GM18951 (cell line): Measurements from ENCODE around the gene ADCY4.
A peak's percentile ranks its signal among the peaks of the same experiment; 100 is the strongest.

Experiments used
- POLR2A ChIP-seq: IDR thresholded peaks from 4 replicates; pipeline ENCODE4 v1.6.1; 2011; ENCODE audit warnings: mild to moderate bottlenecking; ENCODE audit not compliant: insufficient read length, insufficient read depth; ENCODE audit errors: extremely low read depth
- in situ Hi-C: fragments of 300-500 bp; cut with MboI; formaldehyde crosslinking; loops from one replicate; pipeline ENCODE4 v1.12.0; 2022; ENCODE audit warnings: low sequenced_read_pairs, mixed read lengths, inconsistent platforms; ENCODE audit not compliant: unreplicated experiment

Gene ADCY4

DNA sequence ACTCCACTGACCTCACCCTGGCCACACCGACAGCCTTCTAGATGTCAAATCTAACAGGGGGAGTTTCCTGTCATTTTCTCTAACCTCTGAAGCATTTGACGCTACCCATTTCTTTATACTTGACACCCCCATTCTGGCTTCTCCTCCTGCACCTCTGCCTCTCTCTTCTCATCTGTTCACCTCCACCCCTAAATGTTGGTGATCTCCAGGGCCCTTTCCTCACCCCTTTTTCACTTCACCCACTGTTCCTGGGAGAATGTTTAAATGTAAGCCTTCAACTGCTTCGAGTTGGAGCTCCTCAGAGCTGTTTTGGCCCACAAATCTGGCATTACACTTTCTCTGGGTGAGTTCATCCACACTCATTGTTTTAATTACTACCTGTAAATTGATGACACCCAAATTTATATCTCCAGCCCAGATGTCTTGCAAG is 63.0 kb downstream of the ADCY4 start:
- in situ Hi-C loops = no loop called here
- no peak for TF ChIP-seq POLR2A

DNA sequence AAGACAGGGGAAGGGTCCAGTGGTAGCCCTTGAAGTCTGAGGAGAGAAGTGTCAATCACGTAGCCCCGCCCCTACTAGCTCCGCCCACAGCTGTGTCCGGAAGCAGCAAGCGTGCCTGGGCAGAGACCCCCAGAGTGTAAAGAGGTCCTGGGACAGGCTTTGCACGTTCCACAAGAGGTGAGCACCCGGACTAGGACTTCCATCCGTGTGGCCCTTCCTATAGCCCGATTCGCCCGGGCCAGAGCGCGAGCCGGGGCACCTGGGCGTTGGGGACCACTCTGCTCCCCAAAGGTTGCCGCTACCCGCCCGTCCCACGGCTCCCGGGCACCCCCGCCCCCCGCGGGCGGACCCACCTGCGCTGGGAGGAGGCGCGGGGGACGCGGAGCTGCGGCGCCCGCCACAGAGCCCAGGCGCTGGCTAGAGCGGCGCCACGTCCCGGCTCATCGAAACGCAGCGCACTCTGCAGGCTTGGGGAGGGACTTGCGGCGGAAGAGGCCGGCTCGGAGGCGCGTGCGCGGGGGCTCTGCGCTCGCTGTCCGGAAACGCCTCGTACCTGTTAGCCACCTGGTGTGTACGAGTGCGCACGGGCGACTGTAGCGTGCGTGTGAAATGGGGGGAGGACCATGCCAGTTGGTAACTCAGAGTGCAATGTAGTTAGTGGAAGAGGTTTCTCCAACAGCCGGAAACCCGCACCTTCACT is 63.6 kb downstream of the ADCY4 start, which contains the start of gene RABGGTA:
Gene RABGGTA, minus strand, starts transcription at position 464 of the 700 bp plus-strand sequence. CDS start 482 bp downstream, outside the sequence.
- TF ChIP-seq POLR2A = peak; percentile 87
- in situ Hi-C loops = no loop called here

DNA sequence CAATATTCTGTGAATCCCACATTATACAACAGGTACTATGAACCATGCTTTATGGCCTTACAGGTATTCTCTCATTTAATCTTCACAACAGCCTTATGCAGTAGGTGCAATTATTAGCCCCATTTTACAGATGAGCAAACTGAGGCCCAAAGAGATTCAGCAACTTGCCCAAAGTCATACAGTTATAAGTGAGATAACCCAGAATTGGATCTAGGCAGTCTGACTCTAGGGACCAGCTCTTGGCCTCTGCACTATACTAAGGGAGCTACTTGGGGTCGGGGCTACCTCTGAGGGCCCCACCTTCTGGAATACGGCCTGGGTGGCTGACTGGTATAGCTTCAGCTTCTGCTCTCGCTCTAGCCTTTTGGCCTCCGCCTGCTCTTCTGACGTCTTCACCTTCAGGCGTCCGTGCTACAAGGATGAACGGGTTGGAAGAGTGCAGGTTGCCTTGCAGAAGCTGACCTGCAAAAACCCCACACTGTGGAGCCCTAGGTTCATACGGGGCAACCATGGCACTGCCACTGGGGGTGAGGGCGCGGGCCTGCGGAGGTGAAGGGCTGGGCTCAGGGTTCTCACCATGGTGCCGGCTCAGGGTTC is 64.2 kb downstream of the ADCY4 start:
- in situ Hi-C loops = no loop called here

DNA sequence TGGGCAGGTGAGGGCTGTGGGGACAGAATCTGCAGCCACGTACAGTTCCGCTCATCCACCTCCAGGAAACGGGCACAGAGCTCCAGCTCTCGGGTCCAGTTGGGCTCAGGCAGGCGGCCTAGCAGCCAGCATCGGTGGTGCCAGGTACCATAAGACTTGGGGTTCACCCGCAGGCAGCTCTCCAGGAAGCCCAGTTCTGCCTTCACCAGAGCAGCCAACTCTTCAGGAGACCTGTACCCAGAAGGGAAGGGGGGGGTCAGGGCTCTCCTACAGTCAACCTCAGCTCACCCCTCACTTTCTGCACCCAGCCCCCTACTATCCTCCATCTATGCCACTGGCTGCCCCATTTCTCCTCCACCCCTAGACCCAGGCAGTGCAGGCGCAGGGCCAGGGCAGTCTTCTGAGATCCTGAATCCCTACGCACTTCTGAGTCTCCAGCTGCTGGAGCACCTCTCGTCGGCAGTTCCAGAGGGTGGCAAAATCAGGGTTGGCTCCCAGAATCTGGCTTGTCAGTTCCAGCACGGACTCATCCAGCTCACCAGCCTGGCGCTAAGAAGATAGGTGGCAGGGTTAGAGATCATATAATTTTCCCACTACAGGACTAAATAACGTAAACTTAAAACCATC is 64.8 kb downstream of the ADCY4 start:
- TF ChIP-seq POLR2A = no peak
- in situ Hi-C loops = no loop called here

More for the DNA sequence above, 64.2 kb downstream of the ADCY4 start:
- no peak for TF ChIP-seq POLR2A

DNA sequence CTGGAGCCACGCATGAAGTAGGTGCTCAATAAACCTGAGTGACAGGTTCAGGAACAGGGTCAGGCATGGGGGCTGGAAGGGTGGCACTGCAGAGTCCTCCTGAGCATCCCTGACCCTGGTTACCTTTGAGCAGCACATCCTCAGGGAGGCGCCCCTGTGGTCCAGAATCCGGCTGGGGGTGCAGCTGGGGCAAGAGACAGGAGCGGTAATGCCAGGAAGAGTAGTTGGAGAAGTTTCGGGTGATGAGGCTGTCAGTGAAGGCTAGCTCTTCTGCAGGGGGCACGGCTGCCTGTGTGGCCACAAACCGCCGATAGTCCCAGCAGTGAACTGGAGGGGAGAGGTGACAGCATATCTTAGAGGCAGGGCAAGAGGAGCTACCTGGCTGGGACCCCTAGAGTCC is 65.5 kb downstream of the ADCY4 start:
- no peak for TF ChIP-seq POLR2A
- in situ Hi-C loops = no loop called here
